GM13977 (cell line): Measurements from ENCODE around the gene BANK1.

ENCODE experiments used
- DNase-seq: peaks from one replicate; pipeline ENCODE4 v3.0.0; 2012; ENCODE audit warnings: low spot score
- in situ Hi-C: fragments of 300-500 bp; cut with MboI; formaldehyde crosslinking; loops from one replicate; pipeline ENCODE4 v1.12.0; 2022; ENCODE audit warnings: low sequenced_read_pairs, low pct_unique_long_range_greater_than_20kb, mixed read lengths, inconsistent platforms; ENCODE audit not compliant: unreplicated experiment
- TF ChIP-seq, protein P1 (sequence below): IDR thresholded peaks from 2 replicates; pipeline ENCODE4 v1.5.1; 2012; ENCODE audit warnings: mild to moderate bottlenecking, control low read depth; ENCODE audit not compliant: insufficient read depth; ENCODE audit errors: extremely low read depth, missing control alignments

Gene BANK1

DNA sequence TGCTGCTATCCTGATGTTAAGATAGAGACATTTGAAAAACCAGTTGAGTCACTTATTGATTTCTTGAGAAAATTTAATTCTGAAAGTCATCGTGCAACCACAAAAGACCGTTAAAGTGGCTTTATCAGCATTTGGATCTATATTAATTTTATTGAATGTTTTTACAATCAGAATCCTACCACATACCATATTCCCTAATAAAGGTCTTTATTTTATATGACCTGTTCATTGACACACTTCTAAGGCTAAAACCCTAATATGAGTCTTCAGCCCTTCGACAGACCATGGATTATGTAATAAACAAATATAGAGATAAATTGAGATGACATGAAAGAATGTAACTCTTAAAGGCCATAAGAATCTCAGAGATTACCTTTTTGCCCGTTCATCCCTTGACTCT is 68.1 kb downstream of the BANK1 start:
- no peak for DNase-seq
- in situ Hi-C loops = no loop called here
- TF ChIP-seq, protein P1, sequence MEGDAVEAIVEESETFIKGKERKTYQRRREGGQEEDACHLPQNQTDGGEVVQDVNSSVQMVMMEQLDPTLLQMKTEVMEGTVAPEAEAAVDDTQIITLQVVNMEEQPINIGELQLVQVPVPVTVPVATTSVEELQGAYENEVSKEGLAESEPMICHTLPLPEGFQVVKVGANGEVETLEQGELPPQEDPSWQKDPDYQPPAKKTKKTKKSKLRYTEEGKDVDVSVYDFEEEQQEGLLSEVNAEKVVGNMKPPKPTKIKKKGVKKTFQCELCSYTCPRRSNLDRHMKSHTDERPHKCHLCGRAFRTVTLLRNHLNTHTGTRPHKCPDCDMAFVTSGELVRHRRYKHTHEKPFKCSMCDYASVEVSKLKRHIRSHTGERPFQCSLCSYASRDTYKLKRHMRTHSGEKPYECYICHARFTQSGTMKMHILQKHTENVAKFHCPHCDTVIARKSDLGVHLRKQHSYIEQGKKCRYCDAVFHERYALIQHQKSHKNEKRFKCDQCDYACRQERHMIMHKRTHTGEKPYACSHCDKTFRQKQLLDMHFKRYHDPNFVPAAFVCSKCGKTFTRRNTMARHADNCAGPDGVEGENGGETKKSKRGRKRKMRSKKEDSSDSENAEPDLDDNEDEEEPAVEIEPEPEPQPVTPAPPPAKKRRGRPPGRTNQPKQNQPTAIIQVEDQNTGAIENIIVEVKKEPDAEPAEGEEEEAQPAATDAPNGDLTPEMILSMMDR = no peak

DNA sequence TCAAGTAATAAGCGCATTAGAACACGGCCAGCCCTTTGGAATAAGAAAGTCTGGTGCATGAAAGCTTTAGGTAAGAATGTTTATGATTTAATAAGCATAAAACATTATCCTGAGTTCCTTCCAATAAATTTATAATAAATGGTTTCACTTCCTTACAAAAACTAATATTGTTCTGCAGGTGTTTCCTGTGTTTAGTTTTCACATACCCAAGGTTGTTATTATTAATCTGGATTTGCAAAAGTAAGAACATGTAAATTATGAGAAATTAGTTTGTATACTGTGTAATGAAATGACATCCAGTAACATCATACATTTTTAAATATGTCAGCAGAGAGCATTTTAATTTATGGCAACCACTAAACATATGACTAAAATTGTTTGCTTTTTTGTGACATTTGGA is 72.1 kb downstream of the BANK1 start:
- in situ Hi-C loops = no loop called here
- TF ChIP-seq, protein P1 = no peak
- no peak for DNase-seq

DNA sequence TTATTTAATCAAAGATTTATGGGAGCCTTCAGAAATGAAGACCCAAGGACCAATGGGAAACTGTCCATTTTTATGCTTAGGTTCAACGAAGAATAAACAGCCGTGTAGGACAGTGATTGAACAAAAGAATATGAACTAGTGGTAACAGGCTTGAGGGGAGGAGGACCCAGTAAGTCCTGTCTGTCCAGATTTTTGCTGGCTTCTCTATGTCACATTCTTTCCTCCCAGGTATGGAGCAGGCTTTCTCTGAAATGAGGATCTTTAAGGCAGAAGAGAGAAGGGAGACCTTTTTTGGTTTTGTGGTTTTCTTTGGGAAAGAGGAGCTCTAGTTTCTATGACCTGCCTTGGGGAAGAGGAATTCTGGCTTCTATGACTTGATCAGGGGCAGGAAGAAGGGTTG is 74.1 kb downstream of the BANK1 start:
- DNase-seq = no peak
- in situ Hi-C loops = no loop called here
- TF ChIP-seq, protein P1 = no peak

DNA sequence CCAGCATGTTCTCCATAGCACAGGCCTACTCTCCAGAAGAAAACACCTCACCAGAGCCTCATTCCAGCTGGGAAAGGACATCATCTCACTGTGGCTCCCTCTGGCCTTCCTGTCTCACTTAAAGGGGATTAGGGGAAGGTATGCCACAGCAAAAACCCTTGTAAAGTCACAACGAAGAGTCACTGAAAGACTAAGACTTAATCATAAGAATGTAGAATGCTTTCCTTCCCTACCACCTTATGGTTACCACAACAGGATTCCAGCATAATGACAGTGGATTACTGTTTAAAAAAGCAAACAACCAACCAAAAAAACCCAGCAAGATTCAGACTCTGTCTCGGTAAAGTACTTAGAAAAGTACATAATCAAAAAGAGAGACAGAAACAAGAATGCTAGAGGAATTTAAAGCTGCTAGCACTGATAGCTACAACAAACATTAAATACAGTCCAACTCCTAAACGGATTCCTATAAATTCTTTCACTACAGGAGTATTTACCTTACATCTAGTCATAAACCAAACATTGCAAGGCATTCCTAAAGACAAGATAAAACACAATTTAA is 75.1 kb downstream of the BANK1 start:
- no peak for DNase-seq
- TF ChIP-seq, protein P1 = no peak
- in situ Hi-C loops = no loop called here

DNA sequence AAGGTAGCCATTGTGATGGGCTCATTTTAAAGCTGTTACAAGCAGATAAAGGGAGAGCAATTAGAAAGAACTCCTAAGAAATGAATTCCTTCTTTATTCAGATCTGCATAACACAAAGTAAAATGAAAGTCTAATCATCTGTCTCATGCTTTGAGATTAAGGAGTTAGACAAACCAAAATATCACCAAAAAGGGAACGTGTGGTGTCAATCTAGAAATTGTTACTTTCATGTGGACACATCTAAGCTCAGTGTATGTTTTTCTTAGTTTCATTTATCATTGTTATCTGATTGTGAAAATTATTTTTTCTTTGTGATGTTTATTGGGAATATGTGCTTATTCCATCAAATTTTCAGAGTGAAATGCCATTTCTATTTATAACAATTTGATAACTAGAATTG is 80.3 kb downstream of the BANK1 start:
- TF ChIP-seq, protein P1 = no peak
- no peak for DNase-seq
- in situ Hi-C loops = no loop called here

DNA sequence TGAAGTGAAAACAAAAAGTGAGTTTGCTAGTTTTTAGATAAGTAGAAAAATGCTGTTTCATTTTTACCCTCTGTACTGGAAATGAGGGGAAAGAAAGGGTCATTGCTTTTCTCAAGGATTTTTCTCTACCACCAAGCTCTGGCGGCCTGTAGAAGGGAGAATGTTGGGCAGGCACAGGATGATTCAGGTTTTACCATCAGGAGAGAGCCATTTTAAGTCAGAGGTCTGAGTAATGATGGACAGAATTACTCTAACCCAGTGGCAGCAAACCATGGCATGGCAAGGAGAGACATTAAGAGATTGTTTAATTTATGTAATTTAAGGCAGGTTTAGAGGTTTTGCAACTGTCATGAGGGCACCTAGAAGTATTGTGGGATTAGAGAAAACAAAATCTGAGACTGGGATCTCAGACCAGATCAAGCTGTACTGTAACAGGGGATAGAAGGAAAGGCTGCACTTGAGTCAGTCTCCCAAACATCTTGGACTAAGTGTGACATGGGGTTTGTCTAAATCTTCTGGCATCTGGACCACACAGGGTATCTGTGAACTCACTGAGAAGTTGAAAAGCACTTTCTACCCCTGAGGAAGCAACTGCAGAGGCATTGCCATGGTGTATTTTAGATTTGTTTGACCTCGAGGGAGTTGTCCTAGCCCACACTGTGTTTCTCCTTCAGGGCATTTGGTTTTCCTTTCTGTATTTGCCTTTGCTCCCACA is 81.6 kb downstream of the BANK1 start:
- TF ChIP-seq, protein P1 = no peak
- in situ Hi-C loops = no loop called here
- no peak for DNase-seq

DNA sequence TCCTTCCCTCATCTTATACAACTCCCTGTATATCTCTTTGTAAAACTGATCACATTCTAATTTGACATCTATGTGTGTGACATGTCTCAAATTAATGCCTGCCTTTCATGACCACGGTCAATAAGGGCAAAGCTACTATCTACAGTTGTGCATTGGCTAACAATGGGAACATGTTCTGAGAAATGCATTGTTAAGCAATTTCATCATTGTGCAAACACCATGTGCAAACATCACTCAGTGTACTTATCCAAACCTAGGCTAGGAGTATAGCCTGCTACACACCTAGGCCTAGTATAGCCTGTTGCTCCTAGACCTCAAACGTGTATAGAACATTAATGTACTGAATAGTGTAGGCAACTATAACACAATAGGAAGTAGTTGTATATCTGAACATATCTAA is 95.0 kb downstream of the BANK1 start:
- in situ Hi-C loops = no loop called here
- DNase-seq = no peak
- TF ChIP-seq, protein P1 = no peak
